Sigmoid colon (tissue), 4 donors: ENCODE data around the gene ELAVL3.

Source experiments
- CTCF ChIP-seq, 4 experiments: fragments of 450-650 bp in 3 of 4; fragments of 200-600 bp in 1 of 4; IDR thresholded peaks; one replicate each; pipeline ENCODE4 v1.5.1; 2016 to 2019; ENCODE audit warnings: antibody characterized with exemption in 4 of 4, mild to moderate bottlenecking in 3 of 4, moderate library complexity in 2 of 4
- EP300 ChIP-seq, 4 donors: sonication (generic); formaldehyde crosslinking; IDR thresholded peaks; one replicate each; pipeline ENCODE4 v1.6.1; 2017; ENCODE audit warnings: antibody characterized with exemption in 4 of 4
- POLR2A ChIP-seq, 2 donors: fragments of 450-650 bp; IDR thresholded peaks; one replicate each; pipeline ENCODE4 v1.6.1; 2016; ENCODE audit warnings: antibody characterized with exemption in 2 of 2, mild to moderate bottlenecking in 2 of 2, moderate library complexity in 2 of 2
- POLR2AphosphoS5 ChIP-seq, 4 donors: sonication (generic); formaldehyde crosslinking; IDR thresholded peaks; one replicate each; pipeline ENCODE4 v1.6.1; 2017; ENCODE audit warnings: antibody characterized with exemption in 4 of 4

GRCh38 chr19:11460207-11460606 lies 20.6 kb downstream of the ELAVL3 start:
- TF ChIP-seq POLR2A (IDR thresholded peaks at IDR 0.05), result no peak
- no peak for TF ChIP-seq CTCF (IDR thresholded peaks at IDR 0.05)
- no peak for TF ChIP-seq EP300 (IDR thresholded peaks at IDR 0.05)
- TF ChIP-seq POLR2AphosphoS5 (IDR thresholded peaks at IDR 0.05), result no peak
